Stimulated activated CD4-positive, alpha-beta T cell treated with anti-CD3 and anti-CD28 coated beads, Interleukin-12 subunit alpha, Interleukin-12 subunit beta, amount 100 ng/mL, for 24 hours (primary cell): ENCODE results near the gene MRPL52.
"Not testable (repeated sequence)": the region's sequence is repeated elsewhere in the genome, so short reads cannot be mapped to it uniquely, and the experiment has no call there.

Experiments used
- DNase-seq, 2 experiments: peaks; one replicate each; pipeline ENCODE4 v3.0.0-alpha.2; 2020; ENCODE audit warnings: low read depth in 2 of 2

Gene MRPL52

GRCh38 chr14:22839159-22839779 lies 9.6 kb downstream of the MRPL52 start:
- DNase-seq, result no peak

- no peak for DNase-seq
These were observed 11.6 kb downstream of the MRPL52 start for GRCh38 chr14:22841311-22841710.

DNA sequence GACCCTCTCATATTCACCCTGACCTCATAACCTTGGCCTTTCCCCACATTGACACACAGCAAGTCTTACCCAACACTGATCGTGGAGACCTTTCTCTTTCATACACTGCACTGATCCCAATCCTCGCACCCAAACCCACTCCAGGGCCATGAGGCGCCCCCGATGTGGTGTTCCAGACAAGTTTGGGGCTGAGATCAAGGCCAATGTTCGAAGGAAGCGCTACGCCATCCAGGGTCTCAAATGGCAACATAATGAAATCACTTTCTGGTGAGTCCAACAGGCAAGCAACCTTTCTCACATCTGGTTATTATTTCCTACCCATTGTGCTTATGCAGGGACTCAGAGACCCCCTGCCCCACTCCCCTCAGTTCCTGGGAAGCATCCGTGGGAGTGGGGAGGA lies 12.1 kb downstream of the MRPL52 start:
- no peak for DNase-seq

GRCh38 chr14:22842211-22843122 lies 12.8 kb downstream of the MRPL52 start:
- DNase-seq, result no peak

GRCh38 chr14:22843123-22843925 lies 13.6 kb downstream of the MRPL52 start:
- DNase-seq, result no peak

GRCh38 chr14:22844221-22845102 lies 14.8 kb downstream of the MRPL52 start:
- no peak for DNase-seq

DNA sequence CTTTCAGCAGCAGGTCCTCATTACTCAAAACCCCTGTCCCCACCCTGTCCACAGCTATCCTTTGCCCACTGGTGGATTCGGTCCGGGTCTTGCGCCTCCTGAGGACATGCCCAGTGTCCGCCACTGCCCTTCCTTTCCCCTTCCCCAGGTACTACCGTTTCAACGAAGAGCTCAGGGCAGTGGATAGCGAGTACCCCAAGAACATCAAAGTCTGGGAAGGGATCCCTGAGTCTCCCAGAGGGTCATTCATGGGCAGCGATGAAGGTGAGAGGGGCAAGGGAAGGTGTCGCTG lies 15.4 kb downstream of the MRPL52 start:
- DNase-seq, result no peak

DNA sequence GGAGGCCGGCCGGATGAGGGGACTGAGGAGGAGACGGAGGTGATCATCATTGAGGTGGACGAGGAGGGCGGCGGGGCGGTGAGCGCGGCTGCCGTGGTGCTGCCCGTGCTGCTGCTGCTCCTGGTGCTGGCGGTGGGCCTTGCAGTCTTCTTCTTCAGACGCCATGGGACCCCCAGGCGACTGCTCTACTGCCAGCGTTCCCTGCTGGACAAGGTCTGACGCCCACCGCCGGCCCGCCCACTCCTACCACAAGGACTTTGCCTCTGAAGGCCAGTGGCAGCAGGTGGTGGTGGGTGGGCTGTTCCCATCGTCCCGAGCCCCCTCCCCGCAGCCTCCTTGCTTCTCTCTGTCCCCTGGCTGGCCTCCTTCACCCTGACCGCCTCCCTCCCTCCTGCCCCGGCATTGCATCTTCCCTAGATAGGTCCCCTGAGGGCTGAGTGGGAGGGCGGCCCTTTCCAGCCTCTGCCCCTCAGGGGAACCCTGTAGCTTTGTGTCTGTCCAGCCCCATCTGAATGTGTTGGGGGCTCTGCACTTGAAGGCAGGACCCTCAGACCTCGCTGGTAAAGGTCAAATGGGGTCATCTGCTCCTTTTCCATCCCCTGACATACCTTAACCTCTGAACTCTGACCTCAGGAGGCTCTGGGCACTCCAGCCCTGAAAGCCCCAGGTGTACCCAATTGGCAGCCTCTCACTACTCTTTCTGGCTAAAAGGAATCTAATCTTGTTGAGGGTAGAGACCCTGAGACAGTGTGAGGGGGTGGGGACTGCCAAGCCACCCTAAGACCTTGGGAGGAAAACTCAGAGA lies 16.3 kb downstream of the MRPL52 start:
- no peak for DNase-seq

GRCh38 chr14:22846811-22847307 lies 17.2 kb downstream of the MRPL52 start:
- no peak for DNase-seq

DNA sequence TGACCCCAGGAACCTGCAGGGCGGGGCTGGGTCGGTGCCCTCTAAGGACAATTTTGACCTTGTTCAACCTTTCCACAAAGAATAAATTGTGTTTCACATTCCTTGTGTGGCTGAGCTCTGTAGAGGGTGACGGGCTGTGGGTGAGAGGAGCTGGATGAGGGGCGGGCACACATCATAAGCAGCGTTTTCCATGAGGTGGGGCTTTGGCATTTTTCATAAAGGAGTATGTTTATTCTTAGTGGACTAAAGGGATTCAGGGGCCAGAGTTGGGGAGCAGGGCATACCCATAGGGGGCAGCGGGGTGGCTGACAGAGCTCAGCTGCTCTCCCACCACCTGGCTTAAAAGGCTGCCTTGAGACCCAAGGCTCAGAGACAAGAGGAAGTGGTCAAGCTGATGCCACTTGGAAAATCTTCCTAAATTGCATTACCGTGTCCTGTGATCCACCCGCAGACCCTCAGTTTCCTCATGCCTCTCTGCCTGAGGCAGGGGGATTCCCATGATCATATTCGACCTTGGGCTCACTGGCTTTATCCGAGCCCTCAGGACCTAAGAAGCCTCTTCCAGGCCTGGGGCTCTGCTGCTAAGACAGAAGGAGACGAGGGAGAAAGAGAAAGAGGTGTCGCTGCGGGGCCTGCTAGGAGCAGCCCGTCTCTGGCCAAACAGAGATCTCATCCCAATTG lies 18.1 kb downstream of the MRPL52 start:
- DNase-seq, result no peak

DNA sequence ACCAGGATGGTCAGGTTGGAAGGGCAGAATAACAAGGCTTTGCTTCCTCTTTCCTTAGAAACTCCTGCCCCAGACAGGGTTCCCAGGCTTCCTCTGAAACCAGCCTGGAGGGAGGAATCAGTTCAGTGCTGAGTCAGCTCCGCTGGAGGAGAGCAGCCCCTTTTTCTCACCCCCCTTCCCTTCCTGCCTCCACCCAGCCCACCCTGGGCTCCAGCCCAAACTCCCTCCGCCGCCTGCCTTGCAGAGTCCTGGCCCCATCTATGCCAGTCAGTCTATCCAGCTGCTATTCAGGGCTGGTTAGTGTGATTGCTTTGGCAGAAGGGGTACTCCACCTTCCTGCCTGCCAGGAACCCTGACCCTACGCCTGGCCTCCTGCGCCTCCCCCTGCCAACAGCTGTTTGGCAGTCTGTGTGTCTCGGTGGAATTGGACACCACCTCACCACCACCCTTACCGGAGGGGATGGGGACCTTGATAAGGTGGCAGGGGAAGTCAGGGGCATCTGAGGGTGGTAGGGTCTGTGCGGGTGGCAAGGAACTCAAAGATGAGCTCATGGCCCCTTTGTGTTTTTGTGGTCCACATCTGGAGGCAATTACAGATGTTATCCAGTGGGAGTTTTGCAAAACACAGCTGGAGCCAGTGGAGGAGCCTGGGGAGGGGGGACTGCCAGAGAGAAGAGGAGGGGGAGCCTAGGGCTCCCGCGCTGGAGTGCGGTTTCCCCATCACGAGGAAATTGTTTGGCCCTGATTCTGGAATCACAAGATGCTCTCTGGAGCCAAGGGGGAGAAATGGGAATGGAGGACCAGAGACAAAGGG lies 18.9 kb downstream of the MRPL52 start:
- DNase-seq, result no peak

GRCh38 chr14:22849212-22849819 lies 19.6 kb downstream of the MRPL52 start:
- DNase-seq, result no peak

GRCh38 chr14:22850944-22851764 lies 21.5 kb downstream of the MRPL52 start:
- no peak for DNase-seq

- DNase-seq, result not testable (repeated sequence)
These were observed 22.5 kb downstream of the MRPL52 start for GRCh38 chr14:22852178-22852577.

DNA sequence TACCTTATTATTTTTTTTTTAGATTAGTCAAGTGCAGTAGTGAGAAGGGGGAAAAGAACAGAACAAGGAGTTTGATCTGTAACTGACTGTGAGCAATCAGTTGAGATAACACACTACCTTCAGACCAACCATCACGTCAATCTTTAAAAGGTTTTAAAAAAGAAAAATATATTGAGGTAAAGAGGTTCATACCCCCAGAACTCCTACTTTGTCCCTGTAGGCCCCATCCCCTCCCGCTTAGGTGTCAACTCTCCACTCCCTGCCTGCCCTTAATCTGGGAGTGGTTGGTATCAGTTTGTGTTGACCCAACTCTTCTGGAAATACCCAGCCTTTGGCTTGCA lies 22.9 kb downstream of the MRPL52 start:
- DNase-seq, result no peak

DNA sequence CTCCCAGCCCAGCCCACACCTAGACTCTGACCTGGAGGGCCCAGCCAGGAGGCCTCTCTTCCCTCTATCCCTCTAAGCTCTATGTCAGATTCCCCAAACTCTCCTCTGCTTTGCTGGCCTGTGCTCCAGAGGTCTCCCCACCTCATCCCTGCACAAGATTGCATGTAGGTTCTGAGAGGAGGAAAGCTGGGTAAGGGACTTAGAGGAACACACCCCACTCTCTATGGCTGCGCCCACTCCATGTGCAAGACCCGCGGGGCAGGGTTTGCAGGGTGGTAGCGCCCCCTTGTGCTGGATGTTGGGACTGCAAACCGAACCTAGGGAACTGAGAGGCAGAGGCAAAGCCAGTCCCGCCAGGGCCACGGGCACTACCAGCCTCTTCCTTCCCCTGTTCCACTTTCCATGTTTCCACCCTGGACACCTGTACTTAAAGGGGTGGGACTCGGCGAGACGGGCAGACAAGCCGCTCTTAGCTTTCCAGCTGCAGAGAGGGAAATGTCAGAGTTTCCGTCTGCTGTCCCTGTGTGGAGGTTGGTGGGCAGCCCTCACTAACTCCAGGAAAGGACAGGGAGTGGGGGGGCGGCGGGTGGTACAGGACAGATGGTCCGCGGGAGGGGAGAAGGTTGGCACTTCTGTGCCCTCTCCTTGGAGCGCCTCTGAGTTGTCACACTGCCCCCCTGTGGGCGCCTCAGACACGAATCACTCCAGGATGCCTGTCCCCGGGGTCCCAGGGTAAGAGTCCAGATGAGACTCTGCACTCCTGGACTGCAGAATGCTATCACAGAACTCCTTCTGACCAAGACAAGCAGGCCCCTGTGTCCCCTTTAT lies 23.5 kb downstream of the MRPL52 start:
- DNase-seq, result peak; percentile 83 to 96

GRCh38 chr14:22854296-22854695 lies 24.6 kb downstream of the MRPL52 start:
- not testable (repeated sequence) for DNase-seq
